H9 (cell line): Measurements from ENCODE around the gene LZTR1. TPM values are rescaled to one million over a fixed set of nuclear protein-coding genes. Genes with fewer than 3 reads are reported as not detected.

ENCODE experiments used
- DNase-seq: peaks from one replicate; pipeline ENCODE4 v3.0.0-alpha.2; 2017
- H2AFZ ChIP-seq: one replicate; pipeline ENCODE4 v1.6.1; 2013; ENCODE audit warnings: mild to moderate bottlenecking, low read length, control low read depth, moderate library complexity
- H2AK5ac ChIP-seq: 2 replicates; pipeline ENCODE4 v1.6.1; 2013; ENCODE audit warnings: low read length, control low read depth, mixed read lengths; ENCODE audit not compliant: insufficient read length
- H2BK120ac ChIP-seq: one replicate; pipeline ENCODE4 v1.6.1; 2013; ENCODE audit warnings: low read depth, mild to moderate bottlenecking, low read length, control low read depth, inconsistent platforms; ENCODE audit not compliant: poor library complexity, severe bottlenecking
- H2BK12ac ChIP-seq: 2 replicates; pipeline ENCODE4 v1.6.1; 2013; ENCODE audit warnings: low read length, control low read depth, mixed read lengths, low read depth; ENCODE audit not compliant: insufficient read length
- H2BK15ac ChIP-seq: 2 replicates; pipeline ENCODE4 v1.6.1; 2013; ENCODE audit warnings: low read depth, low read length, control low read depth
- H2BK20ac ChIP-seq: one replicate; pipeline ENCODE4 v1.6.1; 2013; ENCODE audit warnings: low read depth, mild to moderate bottlenecking, low read length, control low read depth, inconsistent platforms; ENCODE audit not compliant: poor library complexity, severe bottlenecking
- H2BK5ac ChIP-seq: 2 replicates; pipeline ENCODE4 v1.6.1; 2013; ENCODE audit warnings: low read length, control low read depth, mixed read lengths; ENCODE audit not compliant: insufficient read length
- H3K14ac ChIP-seq: 2 replicates; pipeline ENCODE4 v1.6.1; 2013; ENCODE audit warnings: low read length, control low read depth; ENCODE audit not compliant: insufficient read depth
- H3K18ac ChIP-seq: 2 replicates; pipeline ENCODE4 v1.6.1; 2013; ENCODE audit warnings: low read depth, mild to moderate bottlenecking, mixed read lengths, low read length, control low read depth; ENCODE audit not compliant: insufficient read length
- H3K23ac ChIP-seq: 2 replicates; pipeline ENCODE4 v1.6.1; 2013; ENCODE audit warnings: low read length, control low read depth, mixed read lengths, low read depth; ENCODE audit not compliant: insufficient read length
- H3K23me2 ChIP-seq: 2 replicates; pipeline ENCODE4 v1.6.1; 2013; ENCODE audit warnings: low read depth, mild to moderate bottlenecking, mixed read lengths, low read length, control low read depth; ENCODE audit not compliant: insufficient read length, poor library complexity, severe bottlenecking
- H3K27ac ChIP-seq: 2 replicates; pipeline ENCODE4 v1.5.1; 2013; ENCODE audit warnings: low read length, control low read depth, mixed read lengths, low read depth; ENCODE audit not compliant: insufficient read length
- H3K27me3 ChIP-seq: 2 replicates; pipeline ENCODE4 v1.6.1; 2013; ENCODE audit warnings: low read length, control low read depth, inconsistent platforms; ENCODE audit not compliant: insufficient read depth
- H3K4ac ChIP-seq: 2 replicates; pipeline ENCODE4 v1.6.1; 2013; ENCODE audit warnings: low read depth, mild to moderate bottlenecking, control low read depth, inconsistent platforms, low read length, moderate library complexity
- H3K4me1 ChIP-seq: 2 replicates; pipeline ENCODE4 v1.6.1; 2013; ENCODE audit warnings: low read length, control low read depth, inconsistent platforms; ENCODE audit not compliant: insufficient read depth
- H3K4me2 ChIP-seq: 2 replicates; pipeline ENCODE4 v1.6.1; 2013; ENCODE audit warnings: low read length, control low read depth, mixed read lengths; ENCODE audit not compliant: insufficient read length, insufficient read depth
- H3K56ac ChIP-seq: 2 replicates; pipeline ENCODE4 v1.6.1; 2013; ENCODE audit warnings: low read depth, mild to moderate bottlenecking, mixed read lengths, low read length, control low read depth; ENCODE audit not compliant: insufficient read length
- H3K79me1 ChIP-seq: 2 replicates; pipeline ENCODE4 v1.6.1; 2013; ENCODE audit warnings: low read depth, mild to moderate bottlenecking, moderate library complexity, low read length, control low read depth, inconsistent platforms; ENCODE audit not compliant: insufficient read depth, poor library complexity, severe bottlenecking
- H3K79me2 ChIP-seq: 2 replicates; pipeline ENCODE4 v1.6.1; 2013; ENCODE audit warnings: low read length, control low read depth, inconsistent platforms; ENCODE audit not compliant: insufficient read depth
- H3K9ac ChIP-seq: 2 replicates; pipeline ENCODE4 v1.6.1; 2013; ENCODE audit warnings: low read length, control low read depth, mixed read lengths; ENCODE audit not compliant: insufficient read length; ENCODE audit errors: extremely low read depth
- H3K9me3 ChIP-seq: one replicate; pipeline ENCODE4 v1.6.1; 2013; ENCODE audit warnings: low read depth, low read length, inconsistent platforms; ENCODE audit not compliant: control insufficient read depth
- H3T11ph ChIP-seq: one replicate; pipeline ENCODE4 v1.6.1; 2013; ENCODE audit warnings: mild to moderate bottlenecking, low read length, control low read depth, inconsistent platforms
- H4K20me1 ChIP-seq: one replicate; pipeline ENCODE4 v1.6.1; 2013; ENCODE audit not compliant: control insufficient read depth, insufficient read length, insufficient read depth
- H4K5ac ChIP-seq: 2 replicates; pipeline ENCODE4 v1.6.1; 2013; ENCODE audit warnings: low read depth, mild to moderate bottlenecking, mixed read lengths, low read length, control low read depth; ENCODE audit not compliant: insufficient read length
- H4K8ac ChIP-seq: replicated peaks from 2 replicates; pipeline ENCODE4 v1.6.1; 2013; ENCODE audit warnings: low read length, control low read depth, mixed read lengths, low read depth; ENCODE audit not compliant: insufficient read length
- H4K91ac ChIP-seq: 2 replicates; pipeline ENCODE4 v1.6.1; 2013; ENCODE audit warnings: low read depth, mild to moderate bottlenecking, moderate library complexity, mixed read lengths, low read length, control low read depth; ENCODE audit not compliant: insufficient read length
- H3K27ac Mint-ChIP-seq, 3 experiments: 2 replicates in 2 of 3; 3 replicates in 1 of 3; pipeline ENCODE4 v1.8.0; 2020 to 2021; ENCODE audit warnings: mixed read lengths in 3 of 3, mild to moderate bottlenecking in 1 of 3, moderate library complexity in 1 of 3
- H3K27me3 Mint-ChIP-seq: 2 replicates; pipeline ENCODE4 v1.8.0; 2021; ENCODE audit warnings: low read depth, mild to moderate bottlenecking, moderate library complexity, mixed read lengths
- H3K36me3 Mint-ChIP-seq, 3 experiments: 2 replicates in 2 of 3; 3 replicates in 1 of 3; pipeline ENCODE4 v1.8.0; 2020 to 2021; ENCODE audit warnings: low read depth in 3 of 3, mixed read lengths in 3 of 3; ENCODE audit not compliant: insufficient read depth in 1 of 3
- H3K4me1 Mint-ChIP-seq, 2 experiments: 2 replicates each; pipeline ENCODE4 v1.8.0; 2020; ENCODE audit warnings: mixed read lengths in 2 of 2
- H3K4me3 Mint-ChIP-seq, 2 experiments: 2 replicates in 1 of 2; 3 replicates in 1 of 2; pipeline ENCODE4 v1.8.0; 2020 to 2021; ENCODE audit warnings: mild to moderate bottlenecking in 2 of 2, mixed read lengths in 2 of 2, moderate library complexity in 1 of 2
- H3K9me3 Mint-ChIP-seq, 2 experiments: 2 replicates in 1 of 2; 3 replicates in 1 of 2; pipeline ENCODE4 v1.8.0; 2020; ENCODE audit warnings: mild to moderate bottlenecking in 2 of 2, mixed read lengths in 2 of 2, moderate library complexity in 1 of 2
- CTCF ChIP-seq: fragments of 200-600 bp; sonication (generic); conservative IDR thresholded peaks from 3 replicates; pipeline ENCODE4 v1.8.0; 2021; ENCODE audit warnings: antibody characterized with exemption, mild to moderate bottlenecking
- WGBS: extraction: QIAGEN DNeasy Blood & Tissue Kit; methylation state at CpG from one replicate; pipeline ENCODE4 v1.1.7; 2013; ENCODE audit warnings: missing lambda C conversion rate, low lambda C conversion rate, mixed read lengths; ENCODE audit not compliant: insufficient read length; ENCODE audit errors: extremely low coverage; 5-methylcytosine and 5-hydroxymethylcytosine counted together
- total RNA-seq: library from RNA; stranded (reverse); gene quantifications from 2 replicates; pipeline ENCODE4 v1.2.1, GENCODE V29; 2021

LZTR1 gene
- total RNA-seq, 1 experiment from 2014 or later, result 47.0 TPM

GRCh38 chr22:20987375-20987774 is 5.3 kb downstream of the LZTR1 start:
- Histone ChIP-seq H4K91ac (no peak overlapping the region), H3K56ac (no peak overlapping the region), H3K79me2 (no peaks in the 10 kb centered on the region), H2BK15ac (no peak overlapping the region), H4K5ac (no peak overlapping the region), H4K8ac (no peak overlapping the region), H4K20me1 (no peaks in the 10 kb centered on the region), H2AK5ac (no peak overlapping the region), H3K27ac (no peak overlapping the region), H3K27me3 (no peaks in the 10 kb centered on the region), H2BK12ac (no peak overlapping the region), H3T11ph (no peak overlapping the region), H2BK5ac (no peak overlapping the region), H3K9me3 (no peaks in the 10 kb centered on the region), H3K4ac (no peak overlapping the region), H3K18ac (no peak overlapping the region), H3K23me2 (peaks cover 5% of the 10 kb centered on the region), H3K79me1 (no peaks in the 10 kb centered on the region), H3K4me1 (0 out of 2 replicates have a peak, but pooled peaks cover 2% of the 10 kb centered on the region), H2BK20ac (no peak overlapping the region), H3K9ac (no peak overlapping the region), H3K14ac (no peak overlapping the region), H3K23ac (no peak overlapping the region), H2AFZ (no peak overlapping the region), H2BK120ac (no peak overlapping the region), H3K4me2 (no peak overlapping the region)
- Mint-ChIP-seq H3K27me3 (no peaks in the 10 kb centered on the region; the same call in 1 of the 2 replicates), H3K36me3 (peaks cover 0 to 42% (median 21%) of the 10 kb centered on the region in 3 experiments), H3K4me1 (peaks cover 6 to 7% of the 10 kb centered on the region in 2 experiments), H3K9me3 (no peaks in the 10 kb centered on the region; a peak in 1 of 5 replicates), H3K4me3 (no peak overlapping the region), H3K27ac (no peak overlapping the region)
- no peak for DNase-seq
- TF ChIP-seq CTCF, result no peak
- no CpG with 5 or more reads among the region's 14 CpGs for WGBS
